Measurements from ENCODE around the gene MYOCD.

- TF ChIP-seq ZNF274 (IDR thresholded peaks at IDR 0.05; ENCODE audit: low read depth, low read length) (no peak), YY1 (IDR thresholded peaks at IDR 0.05; ENCODE audit: insufficient read depth, insufficient read length) (no peak), SUZ12 (IDR thresholded peaks at IDR 0.05; ENCODE audit: extremely low read depth, insufficient read depth, insufficient read length) (no peak)
These were observed 79.8 kb downstream of the MYOCD start for GRCh38 chr17:12745486-12745885.
